Trophoblast cell (in vitro differentiated cells and primary cell): ENCODE results near the gene STAC.

Experiments used
- DNase-seq, 2 donors: peaks; one replicate each; pipeline ENCODE4 v3.0.0-alpha.2; 2016
- H2AFZ ChIP-seq: 2 replicates; pipeline ENCODE4 v1.6.1; 2013; ENCODE audit warnings: low read length, moderate library complexity, mild to moderate bottlenecking; ENCODE audit not compliant: insufficient read depth, poor library complexity
- H2AK5ac ChIP-seq: 2 replicates; pipeline ENCODE4 v1.6.1; 2013; ENCODE audit warnings: mild to moderate bottlenecking, low read length
- H2BK120ac ChIP-seq: 2 replicates; pipeline ENCODE4 v1.6.1; 2013; ENCODE audit warnings: low read length, mild to moderate bottlenecking, moderate library complexity; ENCODE audit not compliant: insufficient read depth, poor library complexity
- H2BK12ac ChIP-seq: 2 replicates; pipeline ENCODE4 v1.6.1; 2013; ENCODE audit warnings: mild to moderate bottlenecking, low read length, moderate library complexity
- H2BK5ac ChIP-seq: 2 replicates; pipeline ENCODE4 v1.6.1; 2013; ENCODE audit warnings: low read length, low read depth, moderate library complexity, mild to moderate bottlenecking; ENCODE audit not compliant: poor library complexity
- H3K14ac ChIP-seq: 2 replicates; pipeline ENCODE4 v1.6.1; 2013; ENCODE audit warnings: mild to moderate bottlenecking, low read length
- H3K18ac ChIP-seq: 2 replicates; pipeline ENCODE4 v1.6.1; 2013; ENCODE audit warnings: mild to moderate bottlenecking, low read length
- H3K23ac ChIP-seq: 2 replicates; pipeline ENCODE4 v1.6.1; 2013; ENCODE audit warnings: low read length
- H3K27ac ChIP-seq: 2 replicates; pipeline ENCODE4 v1.5.1; 2013; ENCODE audit warnings: low read depth, mild to moderate bottlenecking, inconsistent platforms, low read length, moderate library complexity
- H3K27me3 ChIP-seq: 2 replicates; pipeline ENCODE4 v1.6.1; 2013; ENCODE audit warnings: inconsistent platforms, mild to moderate bottlenecking, low read length, moderate library complexity; ENCODE audit not compliant: insufficient read depth
- H3K36me3 ChIP-seq, 2 experiments: 1 replicate in 1 of 2; 2 replicates in 1 of 2; pipeline ENCODE4 v1.6.1; 2013; ENCODE audit warnings: low read length in 2 of 2, mild to moderate bottlenecking in 2 of 2, moderate library complexity in 1 of 2; ENCODE audit not compliant: insufficient read depth in 2 of 2, control insufficient read depth in 1 of 2
- H3K4ac ChIP-seq: 2 replicates; pipeline ENCODE4 v1.6.1; 2013; ENCODE audit warnings: low read depth, mild to moderate bottlenecking, low read length, moderate library complexity
- H3K4me1 ChIP-seq, 2 experiments: 1 replicate in 1 of 2; 2 replicates in 1 of 2; pipeline ENCODE4 v1.6.1; 2013; ENCODE audit warnings: low read length in 2 of 2, mild to moderate bottlenecking in 2 of 2, moderate library complexity in 1 of 2; ENCODE audit not compliant: insufficient read depth in 2 of 2, control insufficient read depth in 1 of 2
- H3K4me2 ChIP-seq: 2 replicates; pipeline ENCODE4 v1.6.1; 2013; ENCODE audit warnings: inconsistent platforms, mild to moderate bottlenecking, low read length, moderate library complexity
- H3K4me3 ChIP-seq: 2 replicates; pipeline ENCODE4 v1.5.1; 2013; ENCODE audit warnings: mild to moderate bottlenecking, low read depth, low read length, inconsistent platforms
- H3K79me1 ChIP-seq: one replicate; pipeline ENCODE4 v1.6.1; 2013; ENCODE audit warnings: low read length
- H3K79me2 ChIP-seq: 2 replicates; pipeline ENCODE4 v1.6.1; 2013; ENCODE audit warnings: low read length, mild to moderate bottlenecking; ENCODE audit not compliant: control insufficient read depth, insufficient read depth, poor library complexity
- H3K9ac ChIP-seq: 2 replicates; pipeline ENCODE4 v1.6.1; 2013; ENCODE audit warnings: mild to moderate bottlenecking, low read length
- H3K9me3 ChIP-seq: 2 replicates; pipeline ENCODE4 v1.6.1; 2013; ENCODE audit warnings: low read depth, mild to moderate bottlenecking, control low read depth, inconsistent platforms, low read length; ENCODE audit not compliant: insufficient read depth
- H4K12ac ChIP-seq: 2 replicates; pipeline ENCODE4 v1.6.1; 2013; ENCODE audit warnings: low read depth, mild to moderate bottlenecking, low read length, moderate library complexity
- H4K8ac ChIP-seq: 2 replicates; pipeline ENCODE4 v1.6.1; 2013; ENCODE audit warnings: low read depth, mild to moderate bottlenecking, low read length, moderate library complexity
- H4K91ac ChIP-seq: one replicate; pipeline ENCODE4 v1.6.1; 2013; ENCODE audit warnings: low read depth, mild to moderate bottlenecking, low read length, moderate library complexity
- WGBS: extraction: QIAGEN DNeasy Blood & Tissue Kit; methylation state at CpG from one replicate; pipeline ENCODE4 v1.1.7; 2013; ENCODE audit warnings: missing lambda C conversion rate; ENCODE audit not compliant: insufficient read length, insufficient coverage; ENCODE audit errors: extremely low coverage; 5-methylcytosine and 5-hydroxymethylcytosine counted together

The STAC gene

GRCh38 chr3:36455406-36455805, 75.1 kb downstream of the STAC start:
- no CpG with 5 or more reads among the region's 2 CpGs for WGBS
- no peak overlapping the region for H4K8ac ChIP-seq
- no peaks in the 10 kb centered on the region for H3K4me1 ChIP-seq
- no peak overlapping the region for H3K18ac ChIP-seq
- no peak overlapping the region for H3K4me2 ChIP-seq
- H3K9ac ChIP-seq = no peak overlapping the region
- H2BK12ac ChIP-seq = no peak overlapping the region
- no peak overlapping the region for H2AFZ ChIP-seq
- H3K79me2 ChIP-seq = no peaks in the 10 kb centered on the region
- DNase-seq = no peak
- no peaks in the 10 kb centered on the region for H3K27me3 ChIP-seq
- no peak overlapping the region for H3K27ac ChIP-seq
- no peak overlapping the region for H3K4ac ChIP-seq
- H3K14ac ChIP-seq = no peak overlapping the region
- H4K91ac ChIP-seq = no peak overlapping the region
- H3K4me3 ChIP-seq = no peak overlapping the region
- H3K23ac ChIP-seq = no peak overlapping the region
- no peaks in the 10 kb centered on the region for H3K79me1 ChIP-seq
- H2BK5ac ChIP-seq = no peak overlapping the region
- H3K36me3 ChIP-seq = no peaks in the 10 kb centered on the region
- no peak overlapping the region for H4K12ac ChIP-seq
- H3K9me3 ChIP-seq = no peaks in the 10 kb centered on the region
- H2BK120ac ChIP-seq = no peak overlapping the region
- H2AK5ac ChIP-seq = no peak overlapping the region

DNA sequence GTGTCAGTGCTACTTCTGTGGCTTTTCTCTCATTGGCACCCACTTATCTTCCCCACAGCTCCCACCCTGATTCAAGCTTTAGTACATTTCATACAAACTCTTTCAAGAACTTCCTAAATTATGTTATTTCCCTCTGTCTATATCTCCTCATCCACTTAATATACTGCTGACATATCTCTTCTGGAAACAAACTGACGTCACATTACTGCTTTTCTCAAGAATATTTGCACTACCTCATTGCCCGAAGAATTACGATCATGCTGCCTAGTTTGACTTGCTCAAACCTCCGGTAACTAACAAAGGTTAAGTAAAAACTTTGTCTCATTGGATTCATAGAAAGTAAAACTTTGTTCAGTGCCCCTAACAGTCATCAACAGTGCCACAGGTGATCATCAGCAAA, 76.5 kb downstream of the STAC start:
- no peak overlapping the region for H3K23ac ChIP-seq
- H3K4me3 ChIP-seq = no peak overlapping the region
- no peak overlapping the region for H3K4ac ChIP-seq
- no peaks in the 10 kb centered on the region for H3K9me3 ChIP-seq
- H2AFZ ChIP-seq = no peak overlapping the region
- no peaks in the 10 kb centered on the region for H3K79me1 ChIP-seq
- H3K4me2 ChIP-seq = no peak overlapping the region
- H2AK5ac ChIP-seq = no peak overlapping the region
- DNase-seq = no peak
- H3K27me3 ChIP-seq = no peaks in the 10 kb centered on the region
- H2BK12ac ChIP-seq = no peak overlapping the region
- no peak overlapping the region for H3K27ac ChIP-seq
- no peak overlapping the region for H2BK120ac ChIP-seq
- no peak overlapping the region for H3K14ac ChIP-seq
- no peak overlapping the region for H4K12ac ChIP-seq
- H3K9ac ChIP-seq = no peak overlapping the region
- H4K8ac ChIP-seq = no peak overlapping the region
- H2BK5ac ChIP-seq = no peak overlapping the region
- no peaks in the 10 kb centered on the region for H3K79me2 ChIP-seq
- H3K36me3 ChIP-seq = no peaks in the 10 kb centered on the region
- H3K18ac ChIP-seq = no peak overlapping the region
- H4K91ac ChIP-seq = no peak overlapping the region
- no peaks in the 10 kb centered on the region for H3K4me1 ChIP-seq
- no CpG with 5 or more reads among the region's 4 CpGs for WGBS

GRCh38 chr3:36457667-36458066, 77.4 kb downstream of the STAC start:
- no CpG with 5 or more reads among the region's 5 CpGs for WGBS
- H3K4me2 ChIP-seq = no peak overlapping the region
- H3K79me2 ChIP-seq = no peaks in the 10 kb centered on the region

GRCh38 chr3:36459177-36459576, 78.9 kb downstream of the STAC start:
- Histone ChIP-seq H3K36me3 (no peaks in the 10 kb centered on the region), H2BK120ac (no peak overlapping the region), H3K27ac (no peak overlapping the region)

More at GRCh38 chr3:36457667-36458066, 77.4 kb downstream of the STAC start:
- no peak overlapping the region for H3K23ac ChIP-seq
- no peak overlapping the region for H2BK120ac ChIP-seq
- no peak overlapping the region for H3K18ac ChIP-seq
- no peak overlapping the region for H3K4ac ChIP-seq
- H3K9ac ChIP-seq = no peak overlapping the region
- no peak overlapping the region for H4K12ac ChIP-seq
- no peak overlapping the region for H3K4me3 ChIP-seq
- no peak overlapping the region for H2BK5ac ChIP-seq
- H3K27ac ChIP-seq = no peak overlapping the region
- no peaks in the 10 kb centered on the region for H3K9me3 ChIP-seq
- no peak overlapping the region for H3K14ac ChIP-seq
- no peak overlapping the region for H4K91ac ChIP-seq
- H3K4me1 ChIP-seq = no peaks in the 10 kb centered on the region
- no peaks in the 10 kb centered on the region for H3K27me3 ChIP-seq
- no peak overlapping the region for H2AK5ac ChIP-seq
- no peaks in the 10 kb centered on the region for H3K36me3 ChIP-seq
- H3K79me1 ChIP-seq = no peaks in the 10 kb centered on the region
- no peak for DNase-seq
- no peak overlapping the region for H2BK12ac ChIP-seq
- H4K8ac ChIP-seq = no peak overlapping the region
- H2AFZ ChIP-seq = no peak overlapping the region

More at GRCh38 chr3:36459177-36459576, 78.9 kb downstream of the STAC start:
- Histone ChIP-seq H3K79me2 (no peaks in the 10 kb centered on the region), H2AK5ac (no peak overlapping the region), H4K12ac (no peak overlapping the region), H3K14ac (no peak overlapping the region), H3K27me3 (no peaks in the 10 kb centered on the region), H3K9ac (no peak overlapping the region), H3K4me3 (no peak overlapping the region), H2BK5ac (no peak overlapping the region), H2AFZ (no peak overlapping the region), H3K4ac (no peak overlapping the region), H3K23ac (no peak overlapping the region), H3K4me2 (no peak overlapping the region), H4K91ac (no peak overlapping the region), H2BK12ac (no peak overlapping the region), H3K4me1 (no peaks in the 10 kb centered on the region), H3K18ac (no peak overlapping the region), H3K9me3 (no peaks in the 10 kb centered on the region), H4K8ac (no peak overlapping the region), H3K79me1 (no peaks in the 10 kb centered on the region)
- no peak for DNase-seq
